GM12878 (cell line): ENCODE results near the gene USO1. TPM values are rescaled to one million over a fixed set of nuclear protein-coding genes. Genes with fewer than 3 reads are reported as not detected.

Source experiments
- BMI1 ChIP-seq: fragments of 450-650 bp; IDR thresholded peaks from 2 replicates; pipeline ENCODE4 v1.6.1; 2016; ENCODE audit warnings: mild to moderate bottlenecking, moderate library complexity, borderline replicate concordance
- CEBPB ChIP-seq, 2 experiments: fragments of 150-350 bp in 1 of 2; IDR thresholded peaks; 2 replicates each; pipeline ENCODE4 v1.6.1; 2012 to 2014; ENCODE audit warnings: low read depth in 2 of 2, low read length in 2 of 2, borderline replicate concordance in 1 of 2, inconsistent platforms in 1 of 2
- CHD1 ChIP-seq: IDR thresholded peaks from 2 replicates; pipeline ENCODE4 v1.6.1; 2012; ENCODE audit warnings: low read depth, low read length, improper control_type of control experiment
- E2F4 ChIP-seq: IDR thresholded peaks from 2 replicates; pipeline ENCODE4 v1.6.1; 2012; ENCODE audit warnings: low read depth, low read length, improper control_type of control experiment
- EED ChIP-seq: sonication (generic); IDR thresholded peaks from 2 replicates; pipeline ENCODE4 v1.6.1; 2016; ENCODE audit warnings: antibody characterized with exemption, low read depth
- EGR1 ChIP-seq, 2 experiments: IDR thresholded peaks; 1 replicate in 1 of 2; 2 replicates in 1 of 2; pipeline ENCODE4 v1.6.1; 2011 to 2012; ENCODE audit warnings: low read depth in 2 of 2, low read length in 2 of 2, borderline replicate concordance in 1 of 2, mild to moderate bottlenecking in 1 of 2, moderate library complexity in 1 of 2
- ETV6 ChIP-seq, 2 experiments: fragments of 450-650 bp in 1 of 2; IDR thresholded peaks in 1 of 2; conservative IDR thresholded peaks in 1 of 2; 2 replicates each; pipeline ENCODE4 v1.6.1; 2014; ENCODE audit warnings: antibody characterized with exemption in 1 of 2, borderline replicate concordance in 1 of 2, low read depth in 1 of 2, mild to moderate bottlenecking in 1 of 2, moderate library complexity in 1 of 2
- HCFC1 ChIP-seq: fragments of 150-350 bp; IDR thresholded peaks from 2 replicates; pipeline ENCODE4 v1.6.1; 2014; ENCODE audit warnings: low read length
- KAT2A ChIP-seq: conservative IDR thresholded peaks from 2 replicates; pipeline ENCODE4 v1.6.1; 2011; ENCODE audit warnings: low read depth, low read length; ENCODE audit not compliant: control insufficient read depth
- KDM1A ChIP-seq: fragments of 200-600 bp; sonication (generic); IDR thresholded peaks from 2 replicates; pipeline ENCODE4 v1.6.1; 2016; ENCODE audit warnings: borderline replicate concordance
- LARP7 ChIP-seq: fragments of 450-650 bp; IDR thresholded peaks from 2 replicates; pipeline ENCODE4 v1.6.1; 2017; ENCODE audit warnings: mild to moderate bottlenecking
- MTA2 ChIP-seq: fragments of 450-650 bp; IDR thresholded peaks from 2 replicates; pipeline ENCODE4 v1.6.1; 2016; ENCODE audit warnings: low read depth, mild to moderate bottlenecking, moderate library complexity
- MTA3 ChIP-seq: IDR thresholded peaks from 2 replicates; pipeline ENCODE4 v1.6.1; 2012; ENCODE audit warnings: low read length, inconsistent platforms, borderline replicate concordance
- MYB ChIP-seq: fragments of 150-350 bp; IDR thresholded peaks from 2 replicates; pipeline ENCODE4 v1.6.1; 2014; ENCODE audit warnings: mild to moderate bottlenecking, low read depth, low read length, borderline replicate concordance
- NFIC ChIP-seq: IDR thresholded peaks from 2 replicates; pipeline ENCODE4 v1.6.1; 2012; ENCODE audit warnings: low read depth, mild to moderate bottlenecking, inconsistent platforms, low read length, moderate library complexity
- NRF1 ChIP-seq: conservative IDR thresholded peaks from 2 replicates; pipeline ENCODE4 v1.6.1; 2011; ENCODE audit warnings: mild to moderate bottlenecking, low read depth, low read length, improper control_type of control experiment
- PKNOX1 ChIP-seq: fragments of 450-650 bp; IDR thresholded peaks from 2 replicates; pipeline ENCODE4 v1.6.1; 2016; ENCODE audit warnings: mild to moderate bottlenecking
- SMAD1 ChIP-seq: fragments of 450-650 bp; IDR thresholded peaks from 2 replicates; pipeline ENCODE4 v1.6.1; 2018; ENCODE audit warnings: mild to moderate bottlenecking, low read depth; ENCODE audit not compliant: partially characterized antibody
- SMAD5 ChIP-seq: IDR thresholded peaks from 2 replicates; pipeline ENCODE4 v1.6.1; 2016; ENCODE audit warnings: antibody characterized with exemption, low read depth
- ZBTB40 ChIP-seq: fragments of 450-650 bp; IDR thresholded peaks from 2 replicates; pipeline ENCODE4 v1.6.1; 2016; ENCODE audit warnings: mild to moderate bottlenecking, moderate library complexity, borderline replicate concordance
- ZNF274 ChIP-seq: IDR thresholded peaks from one replicate; pipeline ENCODE4 v1.8.0; 2011; ENCODE audit not compliant: insufficient read length, insufficient read depth
- ZSCAN29 ChIP-seq: fragments of 450-650 bp; IDR thresholded peaks from 2 replicates; pipeline ENCODE4 v1.6.1; 2017; ENCODE audit warnings: mild to moderate bottlenecking, moderate library complexity
- polyA plus RNA-seq, 11 experiments: library from polyadenylated mRNA; depleted of rRNA in 4 of 11; unstranded in 6 of 11; stranded (reverse) in 5 of 11; fragments of >200 nt; fragmentation: Nextera tagmentation in 4 of 11; fragmentation: Illumina TruSeq in 1 of 11; extraction: Ambion mirVana in 4 of 11; extraction: Trizol in 1 of 11; gene quantifications; 1 replicate in 1 of 11; 2 replicates in 10 of 11; pipeline versions ENCODE4 v1.2.1 to v1.2.3, GENCODE V29; 2011 to 2016; ENCODE audit warnings: inconsistent platforms in 2 of 11, missing spikeins in 2 of 11, low read depth in 1 of 11
- total RNA-seq, 4 experiments: library from RNA; depleted of rRNA in 3 of 4; stranded (reverse); fragments of >200 nt in 3 of 4; fragmentation: Illumina TruSeq in 1 of 4; extraction: Trizol in 1 of 4; gene quantifications; 2 replicates each; pipeline versions ENCODE4 v1.2.1 to v1.2.3, GENCODE V29; 2013 to 2021
- TF ChIP-seq, protein P1 (sequence below): fragments of 450-650 bp; IDR thresholded peaks from 2 replicates; pipeline ENCODE4 v1.6.1; 2016; ENCODE audit warnings: mild to moderate bottlenecking

USO1 gene
- total and polyA plus RNA-seq, 10 of the 15 experiments (the other 5 are each of a cell fraction or from before 2014, with no cell fraction given), result 19.4 to 79.7 (median 59.6) TPM

DNA sequence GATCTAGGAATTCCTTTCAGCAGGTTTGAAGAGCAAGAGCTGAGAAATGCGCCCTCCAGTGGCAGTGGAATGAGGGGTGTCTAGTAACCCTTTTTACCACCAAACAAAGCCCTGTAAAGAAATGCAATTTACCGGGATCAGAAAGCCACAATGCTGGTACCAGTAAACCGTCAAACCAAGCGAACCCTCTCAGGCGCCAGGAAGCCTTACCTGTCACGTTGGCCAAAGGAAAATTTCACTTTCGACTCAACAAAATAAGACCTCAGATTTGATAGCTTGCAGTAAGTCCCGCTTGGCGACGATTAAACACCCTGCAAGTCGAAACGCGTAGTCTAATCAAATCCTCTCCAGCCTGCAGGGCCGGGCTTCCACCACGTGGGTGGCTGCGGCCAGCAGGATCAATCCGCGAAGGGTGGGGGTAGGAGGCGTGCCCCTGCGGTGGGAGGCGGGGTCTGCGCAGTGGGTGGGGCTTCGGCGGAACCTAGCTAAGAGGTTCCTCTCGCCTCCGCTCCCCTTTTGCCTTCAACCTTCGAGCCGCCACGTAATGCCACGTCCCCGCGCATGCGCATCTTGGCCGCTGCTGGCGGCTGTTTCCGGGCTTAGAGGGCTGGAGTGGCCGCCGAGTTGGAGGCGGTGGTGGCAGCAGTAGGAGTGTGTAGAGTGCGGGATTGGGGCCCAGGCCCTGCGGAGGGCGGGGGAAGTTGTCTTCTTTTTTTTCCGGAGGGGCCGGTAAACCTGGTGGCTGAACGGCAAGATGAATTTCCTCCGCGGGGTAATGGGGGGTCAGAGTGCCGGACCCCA, at the start of gene USO1 (continued):
- TF ChIP-seq PKNOX1, result no peak
- TF ChIP-seq, protein P1, sequence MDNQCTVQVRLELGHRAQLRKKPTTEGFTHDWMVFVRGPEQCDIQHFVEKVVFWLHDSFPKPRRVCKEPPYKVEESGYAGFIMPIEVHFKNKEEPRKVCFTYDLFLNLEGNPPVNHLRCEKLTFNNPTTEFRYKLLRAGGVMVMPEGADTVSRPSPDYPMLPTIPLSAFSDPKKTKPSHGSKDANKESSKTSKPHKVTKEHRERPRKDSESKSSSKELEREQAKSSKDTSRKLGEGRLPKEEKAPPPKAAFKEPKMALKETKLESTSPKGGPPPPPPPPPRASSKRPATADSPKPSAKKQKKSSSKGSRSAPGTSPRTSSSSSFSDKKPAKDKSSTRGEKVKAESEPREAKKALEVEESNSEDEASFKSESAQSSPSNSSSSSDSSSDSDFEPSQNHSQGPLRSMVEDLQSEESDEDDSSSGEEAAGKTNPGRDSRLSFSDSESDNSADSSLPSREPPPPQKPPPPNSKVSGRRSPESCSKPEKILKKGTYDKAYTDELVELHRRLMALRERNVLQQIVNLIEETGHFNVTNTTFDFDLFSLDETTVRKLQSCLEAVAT, result peak; percentile 78; the same call in 1 of the 2 replicates
- no peak for TF ChIP-seq CEBPB (IDR thresholded peaks at IDR 0.05; ENCODE audit: borderline replicate concordance in 1 of 2, low read depth in 2 of 2, low read length in 2 of 2)
- TF ChIP-seq LARP7, result no peak; the same call in 1 of the 2 replicates
- TF ChIP-seq KDM1A, result no peak
- TF ChIP-seq ZBTB40, result peak; percentile 11; the same call in 1 of the 2 replicates
- TF ChIP-seq SMAD5, result peak; percentile 91
- TF ChIP-seq NFIC, result peak; percentile 41; the same call in 1 of the 2 replicates
- no peak for TF ChIP-seq BMI1
- no peak for TF ChIP-seq ZNF274
- no peak for TF ChIP-seq ETV6 (conservative IDR thresholded peaks at IDR 0.05 in 1 of 2, IDR thresholded peaks at IDR 0.05 in 1 of 2; ENCODE audit: borderline replicate concordance in 1 of 2, low read depth in 1 of 2)
- TF ChIP-seq HCFC1, result peak; percentile 45; the same call in 1 of the 2 replicates
- TF ChIP-seq SMAD1, result no peak
- no peak for TF ChIP-seq ZSCAN29
- peak; percentile 64; the same call in 1 of the 2 replicates for TF ChIP-seq EED
- peak; percentile 46 for TF ChIP-seq MTA2
- TF ChIP-seq MYB, result no peak
- no peak for TF ChIP-seq KAT2A
- TF ChIP-seq E2F4, result no peak
- TF ChIP-seq EGR1 (IDR thresholded peaks at IDR 0.05; ENCODE audit: borderline replicate concordance in 1 of 2, low read depth in 2 of 2, low read length in 2 of 2), result peak in 1 of 2 experiments; percentile 74; a peak in 2 of 3 replicates
- TF ChIP-seq MTA3, result no peak
- TF ChIP-seq CHD1, result no peak
- peak; percentile 96 for TF ChIP-seq NRF1
